ENCODE data around the gene CARF.
"Not testable (repeated sequence)": the region's sequence is repeated elsewhere in the genome, so short reads cannot be mapped to it uniquely, and the experiment has no call there.

The CARF gene

GRCh38 chr2:202911512-202912341 is at the start of gene CARF, which contains the start of gene WDR12:
TSS of gene CARF (plus strand) at chr2:202912275. CDS start at chr2:202941903, 29,628 bp downstream.
TSS of gene WDR12 (minus strand) at chr2:202911673. CDS start at chr2:202911476, 197 bp downstream.
- peak; percentile 93 for DNase-seq

- peak; percentile 50 for DNase-seq
These were observed 41.4 kb upstream of the CARF start for GRCh38 chr2:202870431-202871299.

- DNase-seq = peak; percentile 58
These were observed 40.6 kb upstream of the CARF start, which contains the start of gene ICA1L for GRCh38 chr2:202871300-202872141. TSS of gene ICA1L (minus strand) at chr2:202871766. CDS start at chr2:202829009, 42,757 bp downstream.

GRCh38 chr2:202877699-202878098 is 34.4 kb upstream of the CARF start:
- no peak for DNase-seq

GRCh38 chr2:202881570-202881969 is 30.5 kb upstream of the CARF start:
- no peak for DNase-seq

- DNase-seq = peak; percentile 11
These were observed 27.9 kb upstream of the CARF start for GRCh38 chr2:202883987-202884675.

GRCh38 chr2:202885190-202885589 is 26.9 kb upstream of the CARF start:
- DNase-seq = no peak

GRCh38 chr2:202905507-202905906 is 6.6 kb upstream of the CARF start:
- not testable (repeated sequence) for DNase-seq

GRCh38 chr2:202908186-202908585 is 3.9 kb upstream of the CARF start:
- no peak for DNase-seq

- DNase-seq = peak; percentile 3
These were observed 2.5 kb upstream of the CARF start for GRCh38 chr2:202909394-202910192.

GRCh38 chr2:202910250-202910649 is 1.8 kb upstream of the CARF start:
- not testable (repeated sequence) for DNase-seq

GRCh38 chr2:202910698-202911097 is 1.4 kb upstream of the CARF start:
- no peak for DNase-seq

GRCh38 chr2:202911203-202911511 is 918 bp upstream of the CARF start:
- no peak for DNase-seq

GRCh38 chr2:202912342-202913201 is 497 bp downstream of the CARF start:
- DNase-seq = not testable (repeated sequence)

GRCh38 chr2:202918860-202919259 is 6.8 kb downstream of the CARF start:
- no peak for DNase-seq

- peak; percentile 52 for DNase-seq
These were observed 20.5 kb downstream of the CARF start for GRCh38 chr2:202932425-202933138.

GRCh38 chr2:202933139-202933510 is 21.1 kb downstream of the CARF start:
- no peak for DNase-seq

- no peak for DNase-seq
These were observed 21.9 kb downstream of the CARF start for GRCh38 chr2:202933958-202934357.

- DNase-seq = no peak
These were observed 22.4 kb downstream of the CARF start for GRCh38 chr2:202934456-202934855.

GRCh38 chr2:202938960-202939359 is 26.9 kb downstream of the CARF start:
- no peak for DNase-seq
